ENCODE data around the gene MRPL33. TPM values are rescaled to one million over a fixed set of nuclear protein-coding genes. Genes with fewer than 3 reads are reported as not detected.

The MRPL33 gene
- polyA plus RNA-seq, 1 of the 3 experiments (the other 2 are of a cell fraction) = 132 TPM

- Histone ChIP-seq H2AFZ (ENCODE audit: low read depth) (peak overlapping the region; percentile 90), H4K20me1 (ENCODE audit: insufficient read depth) (no peaks in the 10 kb centered on the region), H3K36me3 (replicated peaks in 1 of 2; ENCODE audit: control insufficient read depth in 1 of 2, insufficient read depth in 2 of 2, low read length in 1 of 2) (peaks cover 22 to 23% of the 10 kb centered on the region in 2 experiments), H3K27me3 (ENCODE audit: insufficient read depth) (no peaks in the 10 kb centered on the region), H3K4me1 (ENCODE audit: control insufficient read depth in 1 of 2, insufficient read depth in 2 of 2, low read depth in 1 of 2, low read length in 1 of 2) (peaks cover 0 to 21% of the 10 kb centered on the region in 2 experiments; a peak in 3 of 4 replicates), H3K9ac (peak overlapping the region; percentile 80), H3K4me2 (peak overlapping the region; percentile 79), H3K4me3 (ENCODE audit: low read depth in 2 of 2, low read length in 1 of 2) (peak overlapping the region; percentile 78 to 98), H3K27ac (ENCODE audit: low read depth in 2 of 2, low read length in 1 of 2) (peak overlapping the region; percentile 77 to 99), H3K9me3 (no peaks in the 10 kb centered on the region), H3K9me2 (no peaks in the 10 kb centered on the region), H3K79me2 (ENCODE audit: insufficient read depth) (peaks cover 46% of the 10 kb centered on the region), H3F3A (replicated peaks; ENCODE audit: insufficient read depth) (peaks cover 8% of the 10 kb centered on the region)
- TF ChIP-seq MAX (IDR thresholded peaks at IDR 0.05; ENCODE audit: low read depth) (no peak), FOSL2 (IDR thresholded peaks at IDR 0.05; ENCODE audit: borderline replicate concordance, low read depth) (no peak), ELF1 (IDR thresholded peaks at IDR 0.05) (no peak)
- POLR2A ChIA-PET = interaction anchor here (0.7 to 2.2 kb wide), 2 partner anchors 19 to 620 kb away, joined by 3 to 10 read pairs; no protein-coding TSS in a partner anchor
- 19% methylated on average over 13 of the region's 13 CpGs for WGBS (ENCODE audit: low lambda C conversion rate)
- CTCF ChIA-PET = interaction anchor here (1.2 to 4.4 kb wide), 3 partner anchors 17 to 637 kb away, joined by 3 to 23 read pairs (median 7); no protein-coding TSS in a partner anchor
- no peak for DNase-seq
Measured at GRCh38 chr2:27771202-27771547, 344 bp upstream of the MRPL33 start.

GRCh38 chr2:27772804-27773203 is 1.3 kb downstream of the MRPL33 start:
- Histone ChIP-seq H3K4me2 (peak overlapping the region; percentile 79), H3K4me3 (ENCODE audit: low read depth in 2 of 2, low read length in 1 of 2) (peak overlapping the region; percentile 78 to 98), H3K79me2 (ENCODE audit: insufficient read depth) (peaks cover 62% of the 10 kb centered on the region), H3K4me1 (ENCODE audit: control insufficient read depth in 1 of 2, insufficient read depth in 2 of 2, low read depth in 1 of 2, low read length in 1 of 2) (peaks cover 0 to 22% of the 10 kb centered on the region in 2 experiments; a peak in 3 of 4 replicates), H3K36me3 (replicated peaks in 1 of 2; ENCODE audit: control insufficient read depth in 1 of 2, insufficient read depth in 2 of 2, low read length in 1 of 2) (peaks cover 33 to 34% of the 10 kb centered on the region in 2 experiments), H3K9me3 (no peaks in the 10 kb centered on the region), H3K27me3 (ENCODE audit: insufficient read depth) (no peaks in the 10 kb centered on the region), H3F3A (replicated peaks; ENCODE audit: insufficient read depth) (peaks cover 8% of the 10 kb centered on the region), H4K20me1 (ENCODE audit: insufficient read depth) (no peaks in the 10 kb centered on the region), H3K9me2 (no peaks in the 10 kb centered on the region), H3K27ac (ENCODE audit: low read depth in 2 of 2, low read length in 1 of 2) (peak overlapping the region in 1 of 2 experiments; percentile 77; a peak in 1 of 4 replicates), H3K9ac (peak overlapping the region; percentile 80), H2AFZ (ENCODE audit: low read depth) (no peak overlapping the region)
- ChIA-PET POLR2A (interaction anchor here (0.6 to 2.2 kb wide), 5 partner anchors 24 to 629 kb away, joined by 3 to 10 read pairs (median 4); partner anchors contain the start of gene RBKS), CTCF (interaction anchor here (0.7 to 4.4 kb wide), 7 partner anchors 19 to 720 kb away, joined by 3 to 23 read pairs (median 5); no protein-coding TSS in a partner anchor)
- WGBS (ENCODE audit: low lambda C conversion rate) = 18% methylated on average over 2 of the region's 2 CpGs
- no peak for DNase-seq
- no peak for TF ChIP-seq USF2 (IDR thresholded peaks at IDR 0.05; ENCODE audit: borderline replicate concordance, low read depth, low read length)
- no peak for TF ChIP-seq RXRA (IDR thresholded peaks at IDR 0.05; ENCODE audit: borderline replicate concordance, low read depth)
- no peak for TF ChIP-seq RCOR1 (IDR thresholded peaks at IDR 0.05; ENCODE audit: low read length)
- peak; percentile 45; the same call in 1 of the 2 replicates for TF ChIP-seq MAX (IDR thresholded peaks at IDR 0.05; ENCODE audit: low read depth)
- TF ChIP-seq GABPA (IDR thresholded peaks at IDR 0.05; ENCODE audit: low read depth) = no peak
- no peak for TF ChIP-seq YY1 (IDR thresholded peaks at IDR 0.05; ENCODE audit: low read depth)
- no peak for TF ChIP-seq TAF1 (IDR thresholded peaks at IDR 0.05; ENCODE audit: borderline replicate concordance, low read depth, low read length)
- no peak for TF ChIP-seq ELF1 (IDR thresholded peaks at IDR 0.05)
- TF ChIP-seq FOXJ3 (CRISPR knock-in tag; IDR thresholded peaks at IDR 0.05) = no peak

Data from SK-N-SH (cell line).